Calu3 (cell line): ENCODE results near the gene HSBP1L1. TPM values are rescaled to one million over a fixed set of nuclear protein-coding genes. Genes with fewer than 3 reads are reported as not detected.

ENCODE experiments used
- BruUV-seq: library from RNA; stranded (reverse); fragments of 400-500 nt; replicated peaks from 2 replicates; lab custom pipeline; 2021; lab: Mats Ljungman, UMichigan
- CTCF ChIA-PET: fragments of 300-600 bp; sonication (Branson Sonifier 250); formaldehyde crosslinking; loops from one replicate; lab custom pipeline; 2022; ENCODE audit warnings: antibody characterized with exemption; lab: Charles Lee
- DNase-seq: peaks from one replicate; pipeline ENCODE4 v3.0.0; 2022
- H3K27ac Mint-ChIP-seq: one replicate; pipeline ENCODE4 v1.8.0; 2022; ENCODE audit warnings: mixed read lengths; ENCODE audit not compliant: unreplicated experiment
- H3K27me3 Mint-ChIP-seq: one replicate; pipeline ENCODE4 v1.8.0; 2022; ENCODE audit warnings: mixed read lengths; ENCODE audit not compliant: unreplicated experiment
- H3K36me3 Mint-ChIP-seq: one replicate; pipeline ENCODE4 v1.8.0; 2022; ENCODE audit warnings: mild to moderate bottlenecking, moderate library complexity, mixed read lengths; ENCODE audit not compliant: insufficient read depth, unreplicated experiment
- H3K4me1 Mint-ChIP-seq: one replicate; pipeline ENCODE4 v1.8.0; 2022; ENCODE audit warnings: mild to moderate bottlenecking, low read depth, mixed read lengths; ENCODE audit not compliant: unreplicated experiment
- H3K4me3 Mint-ChIP-seq: one replicate; pipeline ENCODE4 v1.8.0; 2022; ENCODE audit warnings: mild to moderate bottlenecking, low read depth, moderate library complexity, mixed read lengths; ENCODE audit not compliant: unreplicated experiment
- H3K9me3 Mint-ChIP-seq: one replicate; pipeline ENCODE4 v1.8.0; 2022; ENCODE audit warnings: low read depth, mixed read lengths; ENCODE audit not compliant: unreplicated experiment
- CTCF ChIP-seq: fragments of 200-600 bp; IDR thresholded peaks from one replicate; pipeline ENCODE4 v1.8.0; 2022; ENCODE audit warnings: antibody characterized with exemption; ENCODE audit not compliant: unreplicated experiment
- intact Hi-C: fragments of 100-400 bp; cut with micrococcal nuclease; formaldehyde crosslinking; loops from one replicate; pipeline ENCODE4 v1.10.0; 2022; ENCODE audit not compliant: unreplicated experiment
- total RNA-seq: library from RNA; stranded (reverse); gene quantifications from 2 replicates; pipeline ENCODE4 v1.2.3, GENCODE V29; 2022

HSBP1L1 gene
- total RNA-seq, 1 experiment from 2014 or later = 18.8 TPM

- H3K27me3 Mint-ChIP-seq = no peaks in the 10 kb centered on the region
- H3K4me3 Mint-ChIP-seq = no peak overlapping the region
- TF ChIP-seq CTCF = no peak
- H3K27ac Mint-ChIP-seq = no peak overlapping the region
- no peak for DNase-seq
- BruUV-seq = no TSS peak
- peaks cover 11% of the 10 kb centered on the region for H3K36me3 Mint-ChIP-seq
- H3K4me1 Mint-ChIP-seq = no peaks in the 10 kb centered on the region
- CTCF ChIA-PET = no interaction called here
- H3K9me3 Mint-ChIP-seq = no peaks in the 10 kb centered on the region
- intact Hi-C loops = no loop called here
Observed at GRCh38 chr18:79940126-79940813, 24.2 kb upstream of the HSBP1L1 start.

GRCh38 chr18:79940814-79941472 lies 23.5 kb upstream of the HSBP1L1 start:
- Mint-ChIP-seq H3K27ac (no peak overlapping the region), H3K9me3 (no peaks in the 10 kb centered on the region), H3K36me3 (peaks cover 11% of the 10 kb centered on the region), H3K4me1 (no peaks in the 10 kb centered on the region), H3K4me3 (no peak overlapping the region), H3K27me3 (no peaks in the 10 kb centered on the region)
- no TSS peak for BruUV-seq
- CTCF ChIA-PET = no interaction called here
- TF ChIP-seq CTCF = no peak
- no peak for DNase-seq
- intact Hi-C loops = no loop called here

GRCh38 chr18:79941473-79942119 lies 22.8 kb upstream of the HSBP1L1 start:
- BruUV-seq = no TSS peak
- no peak overlapping the region for H3K27ac Mint-ChIP-seq

GRCh38 chr18:79942211-79942610 lies 22.2 kb upstream of the HSBP1L1 start:
- no peak overlapping the region for H3K4me3 Mint-ChIP-seq
- H3K27ac Mint-ChIP-seq = no peak overlapping the region
- no peaks in the 10 kb centered on the region for H3K27me3 Mint-ChIP-seq

More at GRCh38 chr18:79941473-79942119, 22.8 kb upstream of the HSBP1L1 start:
- Mint-ChIP-seq H3K4me3 (no peak overlapping the region), H3K9me3 (no peaks in the 10 kb centered on the region), H3K27me3 (no peaks in the 10 kb centered on the region), H3K36me3 (peaks cover 11% of the 10 kb centered on the region), H3K4me1 (no peaks in the 10 kb centered on the region)
- TF ChIP-seq CTCF = no peak
- DNase-seq = no peak
- CTCF ChIA-PET = no interaction called here
- intact Hi-C loops = no loop called here

More at GRCh38 chr18:79942211-79942610, 22.2 kb upstream of the HSBP1L1 start:
- Mint-ChIP-seq H3K36me3 (peaks cover 11% of the 10 kb centered on the region), H3K4me1 (no peaks in the 10 kb centered on the region), H3K9me3 (no peaks in the 10 kb centered on the region)
- intact Hi-C loops = no loop called here
- TF ChIP-seq CTCF = no peak
- BruUV-seq = no TSS peak
- CTCF ChIA-PET = no interaction called here
- DNase-seq = no peak
